Measurements from ENCODE around the gene FGD3. TPM values are rescaled to one million over a fixed set of nuclear protein-coding genes. Genes with fewer than 3 reads are reported as not detected.

Gene FGD3
- total RNA-seq, 1 donor from 2014 or later, result 0.26 TPM

DNA sequence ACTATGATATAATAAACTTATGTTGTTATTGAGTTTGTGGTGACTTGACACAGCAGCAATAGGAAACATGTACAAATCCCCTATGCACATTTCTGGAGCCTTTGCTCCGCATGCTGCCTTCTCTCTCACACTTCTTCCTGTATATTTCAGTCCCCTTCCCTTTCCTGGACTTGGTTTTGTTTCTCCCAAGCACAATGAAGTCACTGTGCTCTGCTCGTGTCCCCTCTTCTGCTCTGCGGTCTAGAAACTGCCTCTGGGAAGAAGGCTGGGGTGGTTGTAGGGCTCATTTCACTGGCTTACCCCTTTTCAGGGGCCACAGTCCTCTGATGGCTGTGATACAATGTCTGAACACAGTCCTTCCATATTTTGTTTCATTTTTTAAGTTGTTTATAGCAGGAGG lies 15.7 kb upstream of the FGD3 start:
- Histone ChIP-seq H3K4me3 (ENCODE audit: low read depth, low read length) (no peak overlapping the region), H3K27me3 (ENCODE audit: control insufficient read depth, insufficient read depth, low read length) (no peaks in the 10 kb centered on the region), H3K36me3 (ENCODE audit: control insufficient read depth, insufficient read depth, low read length) (no peaks in the 10 kb centered on the region)
- DNase-seq (ENCODE audit: low read depth) (no peak), FAIRE-seq (no peak)
- TF ChIP-seq, protein P1, sequence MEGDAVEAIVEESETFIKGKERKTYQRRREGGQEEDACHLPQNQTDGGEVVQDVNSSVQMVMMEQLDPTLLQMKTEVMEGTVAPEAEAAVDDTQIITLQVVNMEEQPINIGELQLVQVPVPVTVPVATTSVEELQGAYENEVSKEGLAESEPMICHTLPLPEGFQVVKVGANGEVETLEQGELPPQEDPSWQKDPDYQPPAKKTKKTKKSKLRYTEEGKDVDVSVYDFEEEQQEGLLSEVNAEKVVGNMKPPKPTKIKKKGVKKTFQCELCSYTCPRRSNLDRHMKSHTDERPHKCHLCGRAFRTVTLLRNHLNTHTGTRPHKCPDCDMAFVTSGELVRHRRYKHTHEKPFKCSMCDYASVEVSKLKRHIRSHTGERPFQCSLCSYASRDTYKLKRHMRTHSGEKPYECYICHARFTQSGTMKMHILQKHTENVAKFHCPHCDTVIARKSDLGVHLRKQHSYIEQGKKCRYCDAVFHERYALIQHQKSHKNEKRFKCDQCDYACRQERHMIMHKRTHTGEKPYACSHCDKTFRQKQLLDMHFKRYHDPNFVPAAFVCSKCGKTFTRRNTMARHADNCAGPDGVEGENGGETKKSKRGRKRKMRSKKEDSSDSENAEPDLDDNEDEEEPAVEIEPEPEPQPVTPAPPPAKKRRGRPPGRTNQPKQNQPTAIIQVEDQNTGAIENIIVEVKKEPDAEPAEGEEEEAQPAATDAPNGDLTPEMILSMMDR (IDR thresholded peaks at IDR 0.05; ENCODE audit: insufficient read depth, low read length, severe bottlenecking), result no peak

DNA sequence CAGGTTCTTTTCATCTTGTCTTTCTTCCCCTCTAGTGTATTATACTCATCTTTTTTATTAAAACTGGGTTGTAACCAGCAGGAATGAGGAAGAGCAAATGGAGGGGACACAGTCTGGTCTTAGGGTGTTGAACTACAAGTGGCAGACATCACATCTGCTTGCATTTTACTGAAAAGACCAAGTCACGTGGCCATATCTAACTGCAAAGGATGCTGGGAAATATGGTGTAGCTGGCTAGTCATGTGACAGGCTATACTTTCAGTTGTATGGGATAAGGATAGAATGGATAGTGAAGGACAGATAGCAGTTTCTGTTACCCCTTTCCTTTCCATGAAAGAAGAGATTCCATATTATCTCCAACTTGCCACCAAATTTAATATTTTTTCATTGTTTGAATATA lies 13.0 kb upstream of the FGD3 start:
- H3K27me3 ChIP-seq (ENCODE audit: control insufficient read depth, insufficient read depth, low read length), result no peaks in the 10 kb centered on the region
- no peaks in the 10 kb centered on the region for H3K36me3 ChIP-seq (ENCODE audit: control insufficient read depth, insufficient read depth, low read length)
- TF ChIP-seq, protein P1 (IDR thresholded peaks at IDR 0.05; ENCODE audit: insufficient read depth, low read length, severe bottlenecking), result no peak
- FAIRE-seq (no peak), DNase-seq (ENCODE audit: low read depth) (no peak)
- no peak overlapping the region for H3K4me3 ChIP-seq (ENCODE audit: low read depth, low read length)

DNA sequence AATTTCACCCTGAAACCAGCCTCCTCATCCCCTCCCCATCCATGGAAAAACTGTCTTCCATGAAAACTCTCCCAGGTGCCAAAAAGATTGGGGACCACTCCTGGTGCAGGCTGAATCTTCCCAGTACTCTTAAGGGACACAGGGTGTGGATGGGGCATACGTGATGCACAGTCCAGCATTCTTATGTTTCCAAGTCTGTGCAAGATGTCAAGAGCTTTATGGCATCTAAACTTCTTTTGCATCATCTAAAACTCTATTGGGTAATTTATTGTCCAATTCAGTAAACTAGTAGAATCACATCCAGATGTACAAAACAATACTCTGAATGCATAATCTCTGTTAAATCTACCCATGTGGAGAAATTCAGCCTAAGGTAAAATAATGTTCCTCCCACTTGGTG lies 9.3 kb upstream of the FGD3 start:
- Histone ChIP-seq H3K27me3 (ENCODE audit: control insufficient read depth, insufficient read depth, low read length) (no peaks in the 10 kb centered on the region), H3K4me3 (ENCODE audit: low read depth, low read length) (no peak overlapping the region), H3K36me3 (ENCODE audit: control insufficient read depth, insufficient read depth, low read length) (no peaks in the 10 kb centered on the region)
- DNase-seq (ENCODE audit: low read depth) (no peak), FAIRE-seq (no peak)
- TF ChIP-seq, protein P1 (IDR thresholded peaks at IDR 0.05; ENCODE audit: insufficient read depth, low read length, severe bottlenecking), result no peak

DNA sequence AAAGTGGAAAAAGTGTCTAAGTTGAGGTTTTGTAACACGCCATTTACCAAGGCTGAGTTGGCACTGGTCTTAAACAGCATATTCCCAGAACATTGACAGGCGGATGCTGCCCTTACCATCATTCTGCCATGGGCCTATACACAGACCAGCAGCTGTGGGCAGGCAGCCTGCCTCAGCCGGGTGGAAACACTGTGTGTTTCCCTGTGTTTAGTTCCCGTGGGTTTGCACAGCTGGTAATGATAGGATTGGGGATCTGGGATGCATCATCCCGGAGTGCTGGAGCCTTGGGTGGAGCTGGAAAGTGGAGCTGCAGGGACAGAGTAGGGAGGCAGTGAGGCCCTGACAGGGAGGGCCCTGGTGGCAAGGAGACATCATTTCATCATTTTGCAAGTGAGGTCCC lies 5.5 kb upstream of the FGD3 start:
- DNase-seq (ENCODE audit: low read depth) (no peak), FAIRE-seq (no peak)
- H3K4me3 ChIP-seq (ENCODE audit: low read depth, low read length), result no peak overlapping the region
- no peaks in the 10 kb centered on the region for H3K36me3 ChIP-seq (ENCODE audit: control insufficient read depth, insufficient read depth, low read length)
- H3K27me3 ChIP-seq (ENCODE audit: control insufficient read depth, insufficient read depth, low read length), result no peaks in the 10 kb centered on the region
- TF ChIP-seq, protein P1 (IDR thresholded peaks at IDR 0.05; ENCODE audit: insufficient read depth, low read length, severe bottlenecking), result no peak

DNA sequence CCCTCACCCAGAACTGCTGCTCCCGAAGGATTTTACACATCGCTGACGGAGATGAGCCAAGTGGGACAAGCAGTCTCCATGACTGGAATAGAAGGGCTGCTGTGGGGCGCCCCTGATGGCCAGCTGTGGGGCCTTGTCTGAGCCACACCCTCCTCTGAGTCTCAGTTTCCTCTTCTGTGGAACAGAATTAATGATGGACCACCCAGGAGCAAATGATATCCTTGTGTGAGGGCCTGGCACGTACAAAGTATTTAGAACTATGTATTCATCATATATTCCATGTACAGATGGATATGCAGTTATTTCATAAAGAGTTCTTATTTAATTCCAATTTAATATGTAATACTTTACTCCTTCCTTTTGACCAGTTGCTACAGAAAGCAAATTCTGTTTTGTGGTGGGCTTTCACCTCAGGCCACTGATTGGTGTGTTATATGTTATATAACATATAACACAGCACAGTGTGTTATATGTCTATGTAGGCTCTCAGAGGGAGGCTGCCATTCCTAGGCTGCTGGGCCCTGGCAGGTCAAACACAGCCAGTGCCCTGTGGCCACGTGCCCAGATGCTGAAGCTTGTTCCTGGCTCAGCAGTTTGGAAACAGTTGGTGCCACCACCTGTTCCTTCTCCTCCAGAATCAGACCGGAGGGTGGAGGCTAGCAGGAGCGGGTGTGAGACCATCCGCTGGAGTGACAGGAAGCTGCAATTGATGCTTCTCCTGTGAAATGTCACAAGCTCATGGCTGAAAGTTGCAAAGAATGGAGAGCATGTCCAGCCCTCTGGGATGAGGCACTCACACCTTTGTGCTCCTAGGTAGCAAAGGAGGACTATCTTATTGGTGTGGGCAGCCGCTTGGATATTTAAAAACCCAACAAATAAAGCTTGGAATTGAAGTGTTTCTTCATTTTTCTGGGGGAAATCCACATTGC lies 4.4 kb upstream of the FGD3 start:
- H3K27me3 ChIP-seq (ENCODE audit: control insufficient read depth, insufficient read depth, low read length), result no peaks in the 10 kb centered on the region
- FAIRE-seq (no peak), DNase-seq (ENCODE audit: low read depth) (no peak)
- no peak overlapping the region for H3K4me3 ChIP-seq (ENCODE audit: low read depth, low read length)
- no peaks in the 10 kb centered on the region for H3K36me3 ChIP-seq (ENCODE audit: control insufficient read depth, insufficient read depth, low read length)
- TF ChIP-seq, protein P1 (IDR thresholded peaks at IDR 0.05; ENCODE audit: insufficient read depth, low read length, severe bottlenecking), result no peak

All from bronchial epithelial cell (primary cell).